Stimulated activated CD8-positive, alpha-beta memory T cell treated with anti-CD3 and anti-CD28 coated beads, Interleukin-15, amount 100 ng/mL, for 1 hour (primary cell): ENCODE data around the gene HUNK.
"Not testable (repeated sequence)": the region's sequence is repeated elsewhere in the genome, so short reads cannot be mapped to it uniquely, and the experiment has no call there.

Experiments
- DNase-seq: peaks from one replicate; pipeline ENCODE4 v3.0.0-alpha.2; 2020; ENCODE audit warnings: low read depth

HUNK gene

DNA sequence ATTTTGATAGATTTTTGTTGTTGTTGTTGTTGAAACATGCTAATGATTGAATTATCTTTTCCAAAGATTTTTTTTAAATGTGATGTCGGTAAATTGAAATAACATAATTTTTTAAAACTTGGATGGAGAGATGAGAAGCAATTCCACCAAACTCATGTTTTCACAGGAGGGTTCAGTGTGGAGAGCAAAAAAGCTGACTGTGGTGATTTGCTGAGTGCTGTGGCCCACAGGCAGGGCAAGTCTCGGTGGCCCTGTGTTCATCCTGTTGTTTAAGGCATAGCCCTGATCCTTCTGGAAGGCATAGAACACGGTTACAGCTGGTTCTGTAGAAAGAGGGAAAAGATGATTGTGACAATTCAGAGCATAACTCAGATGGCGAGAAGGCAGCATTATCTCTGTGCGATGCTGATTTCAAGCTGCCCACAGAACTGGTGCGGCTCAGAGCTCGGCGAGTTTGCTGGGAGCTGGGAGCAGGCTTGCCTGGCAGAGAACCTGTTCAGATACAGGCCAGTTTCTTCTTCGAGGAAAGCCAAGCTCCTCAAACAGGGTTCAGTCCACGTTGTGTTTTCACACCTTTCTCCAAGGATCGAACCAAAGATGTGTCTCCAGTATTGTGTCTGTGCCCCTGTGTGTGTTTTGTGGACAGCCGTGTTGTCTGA is 127.1 kb downstream of the HUNK start:
- DNase-seq = no peak

DNA sequence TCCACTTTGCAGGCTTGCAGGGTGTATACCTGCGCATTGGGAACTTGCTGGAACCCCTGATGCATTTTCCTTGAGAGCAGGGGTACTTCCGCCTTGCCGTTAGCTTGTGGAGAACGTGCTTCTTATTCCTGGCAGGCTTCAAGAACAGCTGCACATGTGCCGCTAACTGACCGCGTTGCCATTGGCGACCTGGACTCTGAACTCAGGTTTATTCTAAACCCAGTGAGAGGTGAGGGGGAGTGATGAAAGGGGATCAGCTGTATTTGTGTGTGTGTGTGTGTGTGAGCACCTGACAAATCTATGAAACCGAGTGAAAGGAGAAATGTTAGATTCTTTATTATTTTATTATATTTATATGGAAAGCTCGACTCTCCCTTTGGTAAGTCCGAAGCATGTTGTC is 128.6 kb downstream of the HUNK start:
- DNase-seq = no peak

DNA sequence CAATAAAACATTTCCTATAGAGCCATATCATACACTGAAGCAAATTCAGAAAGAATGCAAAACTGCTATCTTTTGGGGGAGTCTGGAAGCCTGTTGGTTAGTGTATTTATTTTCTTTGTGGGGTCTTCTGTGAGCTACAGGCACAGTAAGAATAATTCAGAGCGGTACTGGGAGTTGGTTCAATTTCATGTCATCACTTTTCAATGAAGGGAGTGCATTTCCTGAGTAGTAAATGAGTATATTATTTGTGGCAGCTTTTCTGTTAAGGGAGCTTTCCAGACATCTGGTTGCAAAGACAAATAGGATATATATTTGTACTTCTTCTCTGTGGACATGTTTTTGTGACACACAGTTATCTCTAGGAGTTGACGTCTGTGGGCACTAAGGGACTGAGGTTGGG is 130.6 kb downstream of the HUNK start:
- DNase-seq = no peak

DNA sequence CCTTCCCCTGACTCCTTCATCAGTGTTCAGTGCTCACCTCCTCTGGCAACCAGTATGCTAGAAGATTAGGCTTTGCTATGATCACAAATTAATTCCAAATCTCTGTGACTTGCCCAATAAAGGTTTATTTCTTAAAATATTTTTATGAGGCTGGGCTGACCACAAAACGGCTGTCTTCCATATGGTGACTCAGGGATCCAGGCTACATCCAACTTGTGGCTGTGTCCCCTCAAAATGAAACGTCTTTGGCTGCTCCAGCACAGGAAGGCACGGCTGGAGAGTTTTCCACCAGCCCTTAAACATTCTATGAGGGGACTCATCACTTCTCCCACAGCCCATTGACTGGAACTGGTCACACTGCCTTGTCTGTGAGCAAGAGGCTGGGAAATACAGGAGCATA is 131.5 kb downstream of the HUNK start:
- DNase-seq = no peak

DNA sequence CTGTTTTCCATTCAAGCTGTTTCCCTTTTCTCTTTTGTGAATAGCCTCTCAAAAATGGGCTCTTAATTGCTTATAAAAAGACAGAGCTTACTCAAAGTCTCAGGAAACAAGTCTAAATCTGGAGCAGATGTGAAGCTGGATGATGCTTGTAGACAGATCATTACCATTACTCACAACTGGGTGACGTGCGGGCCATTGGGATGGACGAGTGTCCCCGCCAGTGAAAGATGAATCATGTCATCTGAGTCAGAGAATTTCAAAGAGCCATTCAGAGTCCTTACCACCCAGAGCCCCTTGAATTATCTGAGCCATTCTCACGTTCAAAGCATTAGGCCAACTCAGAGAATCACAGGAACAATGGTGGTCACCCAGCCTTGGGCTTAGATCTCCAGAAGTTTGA is 134.6 kb downstream of the HUNK start:
- no peak for DNase-seq

DNA sequence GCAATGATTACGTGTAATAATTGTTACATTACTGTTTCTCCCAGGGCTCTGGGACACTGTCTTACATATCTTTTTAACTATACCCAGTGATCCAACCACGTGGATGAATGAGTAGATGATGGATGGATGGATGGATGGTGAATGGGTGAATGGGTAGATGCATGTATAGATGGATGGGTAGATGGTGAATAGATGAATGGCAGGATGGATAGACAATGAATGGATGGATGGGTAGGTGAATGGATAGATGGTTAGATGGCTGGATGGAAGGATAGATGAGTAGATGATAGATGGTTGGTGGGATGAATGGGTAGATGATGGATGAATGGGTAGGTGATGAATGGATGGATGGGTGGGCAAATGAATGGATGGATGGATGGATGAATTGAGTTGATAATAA is 135.9 kb downstream of the HUNK start:
- no peak for DNase-seq

DNA sequence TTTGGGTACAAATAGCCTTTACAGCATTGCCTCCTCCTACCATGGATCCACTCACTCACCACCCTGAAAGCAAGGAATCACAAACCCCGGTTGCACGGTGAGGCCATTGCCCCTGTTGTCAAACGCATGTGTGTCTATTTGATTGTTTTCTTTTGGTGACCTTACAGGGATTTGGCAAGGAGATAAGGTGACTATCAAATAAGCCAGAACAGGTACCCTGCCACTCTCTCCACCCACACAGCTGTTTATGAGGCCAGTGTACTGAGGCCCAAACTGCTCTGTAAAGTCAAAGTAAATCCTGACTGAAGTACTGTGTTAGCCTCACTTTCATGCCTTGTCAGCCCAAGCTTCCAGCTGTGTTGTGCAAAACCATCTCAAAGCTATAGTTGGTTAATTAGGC is 136.4 kb downstream of the HUNK start:
- no peak for DNase-seq

DNA sequence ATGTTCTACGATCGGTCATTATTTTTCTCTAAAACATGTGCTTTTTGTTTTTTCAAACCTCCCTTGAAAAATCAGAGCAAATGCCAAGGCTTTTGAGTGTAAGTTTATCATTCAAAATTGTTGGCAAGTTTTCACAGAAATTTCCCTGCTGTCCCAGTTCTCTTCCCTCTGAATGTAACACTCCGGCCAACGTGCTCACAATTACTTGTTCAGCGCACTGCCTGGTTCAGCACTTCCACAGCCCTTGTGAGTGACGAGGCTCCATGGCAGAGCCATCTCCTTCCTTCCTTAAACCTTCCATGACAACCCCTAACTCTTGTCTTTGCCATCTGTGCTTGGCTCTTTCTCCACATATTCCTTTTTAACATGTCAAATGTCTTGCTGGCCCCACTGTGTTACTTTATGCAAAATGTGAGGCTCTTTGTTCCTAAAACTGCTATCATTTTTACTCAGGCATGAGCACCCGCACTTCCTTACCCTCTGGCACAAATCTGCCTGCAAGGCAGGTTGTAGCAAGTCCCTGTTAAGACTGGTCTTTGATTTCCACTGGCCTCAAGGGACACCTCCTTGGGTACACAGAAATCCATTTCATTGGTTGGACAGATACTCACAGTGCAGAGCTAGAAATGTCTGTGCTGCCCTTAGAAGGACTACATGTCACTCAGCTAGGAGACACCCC is 142.8 kb downstream of the HUNK start:
- no peak for DNase-seq

DNA sequence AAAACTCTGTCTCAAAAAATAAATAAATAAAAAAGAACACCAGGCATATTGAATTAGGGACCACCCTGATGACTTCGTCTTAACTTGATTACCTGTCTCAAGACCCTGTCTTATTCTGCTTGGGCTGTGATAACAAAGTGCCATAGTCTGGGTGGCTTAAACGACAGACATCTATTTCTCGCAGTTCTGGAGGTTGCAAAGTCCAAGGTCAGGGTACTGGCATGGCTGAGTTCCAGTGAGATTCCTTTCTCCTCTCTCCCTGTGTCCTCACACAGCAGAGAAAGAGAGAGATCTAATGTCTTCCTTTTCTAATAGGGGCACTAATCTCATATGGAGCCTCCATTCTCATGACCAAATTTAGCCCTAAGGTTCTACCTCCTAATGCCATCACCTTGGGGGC is 145.6 kb downstream of the HUNK start:
- no peak for DNase-seq

DNA sequence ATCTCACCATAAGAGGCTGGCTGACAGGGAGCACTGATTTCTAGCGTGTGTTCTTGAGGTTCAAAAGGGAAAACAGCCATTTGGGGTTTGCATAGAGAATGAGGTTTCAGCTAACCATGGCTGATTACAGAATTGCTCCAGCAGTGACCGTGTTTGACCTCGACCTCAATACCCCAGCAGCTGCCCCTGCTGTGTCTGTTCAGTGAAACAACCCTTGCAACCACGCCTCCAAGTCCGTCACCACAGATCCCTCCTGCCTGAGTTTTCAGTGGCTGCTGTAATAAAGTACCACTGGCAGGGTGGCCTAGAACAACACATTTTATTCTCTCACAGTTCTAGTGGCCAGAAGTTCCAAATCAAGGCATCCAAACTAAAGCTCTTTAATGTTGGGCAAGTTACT is 147.7 kb downstream of the HUNK start:
- DNase-seq = no peak

DNA sequence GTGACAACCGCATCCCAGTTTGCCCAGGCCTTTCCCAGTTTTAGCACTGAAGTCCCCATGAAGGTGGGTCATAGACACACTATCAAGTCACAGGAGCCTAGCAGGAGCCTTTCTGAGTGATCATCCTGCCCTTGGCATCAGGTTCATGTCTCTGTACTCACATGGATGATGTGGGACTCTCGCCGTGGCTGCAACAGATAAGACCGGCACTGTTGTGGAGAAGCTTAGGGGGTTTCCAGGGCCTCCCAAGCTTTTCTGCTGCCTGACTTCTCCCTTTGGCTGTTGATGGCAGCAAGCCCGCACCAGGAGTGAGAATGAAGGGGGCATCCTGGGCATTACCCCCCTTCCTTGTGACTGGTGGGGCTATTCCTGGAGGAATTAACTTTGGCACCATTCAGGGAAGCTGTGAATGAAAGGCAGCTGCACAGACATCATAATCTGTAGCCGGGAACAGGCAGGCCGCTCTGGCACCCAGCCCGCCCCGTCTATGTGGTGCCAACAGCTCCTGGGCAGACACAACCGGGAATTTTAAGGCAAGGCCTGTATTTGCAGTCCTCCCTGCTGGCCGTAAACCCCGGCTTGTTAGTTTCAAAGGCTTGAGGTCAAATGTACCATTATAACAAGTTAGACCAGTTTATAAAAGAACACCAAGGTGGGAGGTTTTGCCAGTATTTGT is 148.6 kb downstream of the HUNK start:
- DNase-seq = no peak

DNA sequence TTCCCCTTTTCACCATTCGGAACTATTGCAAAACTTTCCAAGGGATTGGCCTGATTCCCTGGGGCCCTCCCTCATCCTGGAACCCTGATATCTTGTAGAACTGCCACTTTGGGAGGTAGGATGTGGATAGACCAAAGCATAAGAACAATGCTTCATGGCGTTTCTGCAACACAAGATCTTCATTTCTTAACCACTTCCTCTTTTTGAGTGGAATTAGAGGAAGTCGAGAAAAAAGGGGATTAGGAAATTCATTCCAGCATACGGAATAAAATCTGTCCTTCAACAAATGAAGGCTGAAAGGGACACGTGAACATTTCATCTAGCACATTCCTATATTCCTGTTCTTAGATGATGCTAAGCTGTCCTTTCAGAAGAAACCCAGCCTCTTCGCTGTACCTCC is 149.3 kb downstream of the HUNK start:
- no peak for DNase-seq

DNA sequence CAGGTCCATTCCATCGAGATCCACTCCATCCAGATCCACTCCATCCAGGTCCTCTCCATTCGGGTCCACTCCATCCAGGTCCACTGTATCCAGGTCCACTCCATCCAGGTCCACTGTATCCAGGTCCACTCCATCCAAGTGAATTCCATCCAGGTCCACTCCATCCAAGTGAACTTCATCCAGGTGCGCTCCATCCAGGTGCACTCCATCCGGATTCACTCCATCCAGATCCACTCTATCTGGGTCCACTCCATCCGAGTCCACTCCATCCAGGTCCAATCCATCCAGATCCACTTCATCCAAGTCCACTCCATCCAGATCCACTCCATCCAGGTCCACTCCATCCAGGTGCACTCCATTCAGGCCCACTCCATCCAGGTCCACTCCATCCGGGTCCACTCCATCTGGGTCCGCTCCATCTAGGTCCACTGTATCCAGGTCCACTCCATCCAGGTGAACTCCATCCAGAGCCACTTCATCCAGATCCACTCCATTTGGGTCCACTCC is 157.4 kb downstream of the HUNK start:
- DNase-seq = no peak

DNA sequence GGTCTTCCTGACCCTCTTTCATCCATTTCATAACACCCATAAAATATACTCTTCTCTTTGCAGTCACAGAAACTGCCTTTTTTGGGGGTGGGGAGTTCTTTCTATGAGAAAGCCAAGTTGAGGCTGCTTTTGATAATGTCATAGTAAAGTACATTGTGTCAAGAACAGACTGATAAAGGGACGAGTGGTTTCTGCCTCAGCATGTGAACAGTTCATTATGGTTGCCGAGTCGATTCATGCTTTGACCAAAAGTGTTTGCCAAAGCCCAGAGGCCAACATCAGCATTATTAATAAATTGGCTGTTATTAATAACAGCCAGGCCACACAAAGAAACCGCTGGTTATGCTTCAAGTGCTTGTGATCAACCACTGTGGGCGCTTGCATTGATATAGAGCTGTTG is 162.0 kb downstream of the HUNK start:
- no peak for DNase-seq

DNA sequence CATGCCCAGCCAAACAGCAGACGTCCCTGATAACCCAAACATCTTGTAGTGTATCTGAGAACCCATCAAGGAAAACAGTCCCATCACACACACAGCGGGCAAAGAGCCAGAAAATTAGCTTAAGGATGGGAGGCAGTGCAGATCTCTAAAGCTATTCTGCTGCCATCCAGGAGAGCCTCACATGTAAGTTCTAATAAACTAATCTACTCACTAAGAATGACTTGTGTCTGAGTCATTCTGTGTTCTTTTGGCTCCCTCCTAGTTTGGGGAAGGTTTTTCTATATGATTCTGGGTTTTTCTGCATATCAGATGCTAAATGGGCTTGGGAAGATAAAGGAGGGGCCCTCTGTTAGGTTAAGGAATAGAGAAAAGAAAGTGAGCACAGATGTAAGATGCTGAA is 162.8 kb downstream of the HUNK start:
- no peak for DNase-seq

DNA sequence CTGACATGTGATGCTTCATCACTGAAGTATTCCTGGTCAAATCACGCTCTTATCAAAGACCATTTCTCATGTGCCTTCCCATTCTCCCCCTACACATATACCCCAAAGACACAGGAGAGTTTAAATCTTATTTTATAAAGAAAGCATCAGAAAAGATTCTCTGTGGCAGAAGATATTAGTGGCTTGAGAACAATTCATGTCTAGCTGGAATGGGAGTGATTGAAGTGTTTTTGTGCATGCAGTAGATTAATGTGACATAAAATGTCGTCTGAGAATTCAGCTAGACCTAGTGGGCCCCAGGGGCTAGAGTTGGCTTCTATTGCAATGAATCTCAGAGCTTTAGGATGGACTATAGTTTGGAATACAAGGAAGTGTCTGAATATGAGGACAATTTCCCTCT is 163.9 kb downstream of the HUNK start:
- DNase-seq = no peak

DNA sequence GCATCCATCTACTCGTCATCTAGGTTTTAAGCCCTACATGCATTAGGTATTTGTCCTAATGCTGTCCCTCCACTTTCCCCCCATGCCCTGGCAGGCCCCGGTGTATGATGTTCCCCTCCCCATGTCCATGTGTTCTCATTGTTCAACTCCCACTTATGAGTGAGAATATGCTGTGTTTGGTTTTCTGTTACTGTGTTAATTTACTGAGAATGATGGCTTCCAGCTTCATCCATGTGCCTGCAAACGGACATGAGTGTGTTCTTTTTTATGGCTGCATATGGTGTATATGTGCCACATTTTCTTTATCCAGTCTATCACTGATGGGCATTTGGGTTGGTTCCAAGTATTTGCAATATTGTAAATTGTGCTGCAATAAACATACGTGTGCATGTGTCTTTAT is 165.9 kb downstream of the HUNK start:
- DNase-seq = not testable (repeated sequence)

DNA sequence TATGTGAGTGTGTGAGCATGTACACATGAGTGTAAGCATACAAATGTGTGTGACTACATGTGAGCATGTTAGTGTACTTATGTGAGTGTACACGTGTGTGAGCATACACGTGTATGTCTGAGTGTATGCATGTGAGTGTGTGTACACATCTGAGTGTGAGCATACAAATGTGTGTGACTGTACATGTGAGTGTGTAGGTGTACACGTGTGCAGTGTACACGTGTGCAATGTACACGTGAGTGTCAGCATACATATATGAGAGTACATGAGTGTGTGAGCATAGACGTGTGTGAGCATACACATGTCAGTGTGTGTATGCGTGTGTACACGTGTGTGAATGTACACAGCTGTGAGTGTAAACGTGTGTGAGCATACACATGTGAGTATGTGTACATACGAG is 170.6 kb downstream of the HUNK start:
- no peak for DNase-seq

DNA sequence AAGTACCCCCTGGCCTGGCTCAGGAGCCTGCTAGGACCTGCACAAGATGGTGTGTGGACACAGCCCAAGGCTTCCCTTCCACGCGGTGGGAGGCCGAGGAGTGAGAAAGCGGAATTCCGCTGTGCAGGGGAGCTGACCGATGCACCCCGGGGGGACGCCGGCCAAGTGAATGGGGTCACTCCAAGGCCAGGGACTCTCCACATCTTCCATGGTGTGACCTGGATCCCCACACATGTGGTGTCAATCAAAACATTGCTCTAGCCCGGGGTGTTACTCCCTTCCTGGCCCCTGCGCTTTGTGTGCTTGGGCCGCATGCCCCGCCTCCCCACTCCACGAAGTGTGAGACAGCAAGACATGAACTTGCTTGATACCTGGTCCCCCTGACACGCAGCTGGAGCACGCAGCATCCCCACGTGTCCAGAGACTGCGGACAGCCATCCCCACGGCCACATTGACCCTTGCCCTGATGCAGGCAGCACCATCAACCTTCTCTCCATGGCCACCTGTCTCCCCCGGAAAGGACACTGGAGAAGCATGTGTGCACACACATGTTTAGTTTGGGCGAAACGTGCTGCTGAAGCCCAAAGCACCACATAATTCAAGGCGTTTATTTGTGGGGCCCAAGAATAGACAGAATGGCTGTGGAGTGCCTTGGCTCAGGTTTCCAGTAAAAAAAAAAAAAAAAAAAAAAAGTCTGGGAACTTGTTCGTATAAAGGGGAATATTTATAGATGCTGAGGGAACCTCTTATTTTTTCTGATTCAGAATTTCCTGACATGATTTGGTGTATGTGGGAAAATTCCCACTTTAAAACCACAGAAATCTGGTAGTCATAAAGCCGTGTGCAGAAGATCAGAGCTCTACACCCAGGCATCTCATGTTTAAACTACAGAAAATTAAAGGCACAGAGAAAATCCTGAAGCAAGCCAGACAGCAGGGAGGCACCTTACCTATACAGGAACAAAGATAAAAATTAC is 171.7 kb downstream of the HUNK start:
- no peak for DNase-seq

DNA sequence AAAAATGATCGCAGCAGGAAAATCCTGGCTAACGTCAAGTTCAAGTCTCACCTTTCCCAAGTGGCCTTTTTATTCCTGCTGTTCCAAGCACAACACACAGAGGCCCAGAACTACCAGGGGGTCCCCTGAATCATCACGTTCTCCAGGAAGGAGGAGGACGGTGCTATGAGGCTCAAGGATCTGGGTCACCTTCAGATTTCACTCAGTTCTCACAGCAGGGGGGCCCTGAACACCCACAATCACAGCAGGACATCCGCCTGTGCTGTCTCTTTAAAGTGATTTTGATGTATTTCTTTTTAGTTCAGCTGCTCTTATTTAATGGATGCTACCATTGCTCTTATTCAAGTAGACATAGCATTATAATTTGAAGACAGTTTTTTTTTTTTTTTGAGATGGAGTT is 173.4 kb downstream of the HUNK start:
- no peak for DNase-seq

DNA sequence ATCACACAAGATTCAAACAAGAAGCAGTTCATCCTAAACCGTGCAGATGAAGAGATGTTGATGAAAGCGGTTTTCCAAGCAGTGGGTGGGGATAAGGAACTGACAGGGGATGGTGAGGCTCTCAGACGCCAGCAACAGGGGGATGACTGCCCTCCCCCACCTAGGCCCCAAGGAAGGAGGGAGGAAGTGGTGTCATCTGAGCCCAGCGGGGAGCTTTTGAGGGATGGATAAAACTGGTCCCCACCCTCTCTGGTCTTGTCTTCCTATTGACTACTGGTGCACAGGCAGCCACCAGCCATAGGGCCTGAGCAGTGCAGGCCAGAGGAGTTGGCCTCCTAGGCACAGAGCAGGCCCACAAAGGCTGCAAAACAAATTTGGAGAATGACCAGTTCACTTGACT is 175.5 kb downstream of the HUNK start:
- no peak for DNase-seq
